VCaP (cell line): ENCODE results near the gene MLLT6.

ENCODE experiments used
- H3K27ac ChIP-seq: fragments of 450-650 bp; 2 replicates; pipeline ENCODE4 v1.5.1; 2017
- TF ChIP-seq, protein P1 (sequence below): fragments of 450-650 bp; conservative IDR thresholded peaks from 2 replicates; pipeline ENCODE4 v1.5.1; 2017; ENCODE audit warnings: mild to moderate bottlenecking, moderate library complexity

Gene MLLT6

DNA sequence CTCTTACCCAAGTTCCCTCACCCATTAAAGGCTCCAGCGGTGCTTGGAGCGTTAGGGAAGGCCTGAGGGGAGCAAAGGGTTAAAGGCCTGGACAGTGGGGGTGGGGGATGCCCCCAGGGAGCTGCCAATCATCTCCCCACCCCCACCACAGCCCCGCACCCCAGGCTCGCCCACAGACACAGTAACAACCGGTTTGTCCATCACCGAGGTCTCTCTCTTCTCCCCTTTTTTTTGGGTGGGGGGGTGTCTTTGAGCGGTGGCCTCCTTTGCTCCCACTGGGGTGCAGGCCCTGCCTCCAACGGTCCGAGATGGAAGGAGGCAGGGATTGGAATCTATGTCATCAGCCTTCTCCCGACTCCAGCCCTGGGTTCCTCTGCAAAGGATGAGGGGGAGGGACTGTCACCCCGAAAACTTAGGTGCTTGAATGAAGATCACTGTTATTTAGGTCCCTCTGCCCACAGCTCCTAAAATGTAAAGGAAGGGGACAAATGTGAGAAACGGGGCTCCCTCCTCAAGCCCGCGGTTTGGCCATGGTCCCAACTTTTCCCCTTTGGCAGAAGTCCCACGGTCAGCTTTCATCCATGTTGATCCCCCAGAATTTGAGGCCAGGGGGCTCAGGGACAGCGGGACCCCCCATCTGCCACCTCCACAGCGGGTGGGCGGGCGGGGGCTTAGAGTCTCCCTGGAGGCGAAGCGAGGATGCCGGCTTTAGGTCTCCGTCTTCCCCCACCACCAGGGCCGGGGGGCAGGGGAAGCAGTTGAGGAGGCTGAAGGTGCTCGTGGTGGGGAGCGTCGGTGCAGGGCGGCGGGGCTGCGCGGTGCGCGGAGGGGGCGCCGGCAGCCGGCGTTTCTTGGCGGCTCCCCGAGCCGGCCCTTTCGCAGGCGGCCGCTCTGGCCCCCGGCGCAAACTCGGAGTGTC, 32.0 kb upstream of the MLLT6 start:
- no peak overlapping the region for H3K27ac ChIP-seq
- TF ChIP-seq, protein P1, sequence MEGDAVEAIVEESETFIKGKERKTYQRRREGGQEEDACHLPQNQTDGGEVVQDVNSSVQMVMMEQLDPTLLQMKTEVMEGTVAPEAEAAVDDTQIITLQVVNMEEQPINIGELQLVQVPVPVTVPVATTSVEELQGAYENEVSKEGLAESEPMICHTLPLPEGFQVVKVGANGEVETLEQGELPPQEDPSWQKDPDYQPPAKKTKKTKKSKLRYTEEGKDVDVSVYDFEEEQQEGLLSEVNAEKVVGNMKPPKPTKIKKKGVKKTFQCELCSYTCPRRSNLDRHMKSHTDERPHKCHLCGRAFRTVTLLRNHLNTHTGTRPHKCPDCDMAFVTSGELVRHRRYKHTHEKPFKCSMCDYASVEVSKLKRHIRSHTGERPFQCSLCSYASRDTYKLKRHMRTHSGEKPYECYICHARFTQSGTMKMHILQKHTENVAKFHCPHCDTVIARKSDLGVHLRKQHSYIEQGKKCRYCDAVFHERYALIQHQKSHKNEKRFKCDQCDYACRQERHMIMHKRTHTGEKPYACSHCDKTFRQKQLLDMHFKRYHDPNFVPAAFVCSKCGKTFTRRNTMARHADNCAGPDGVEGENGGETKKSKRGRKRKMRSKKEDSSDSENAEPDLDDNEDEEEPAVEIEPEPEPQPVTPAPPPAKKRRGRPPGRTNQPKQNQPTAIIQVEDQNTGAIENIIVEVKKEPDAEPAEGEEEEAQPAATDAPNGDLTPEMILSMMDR = no peak

GRCh38 chr17:38673707-38674013, 31.4 kb upstream of the MLLT6 start:
- TF ChIP-seq, protein P1 = peak; percentile 2; the same call in 1 of the 2 replicates
- peak overlapping the region; percentile 66; the same call in 1 of the 2 replicates for H3K27ac ChIP-seq

- H3K27ac ChIP-seq = peak overlapping the region; percentile 66
- TF ChIP-seq, protein P1 = 0 out of 2 replicates have a peak, but pooled peaks have one; percentile 23
These were observed 30.9 kb upstream of the MLLT6 start for GRCh38 chr17:38674014-38674748.

GRCh38 chr17:38674749-38675615, 30.1 kb upstream of the MLLT6 start, which contains the start of gene EPOP:
Gene EPOP (minus strand): TSS chr17:38674957. CDS start chr17:38674495, 462 bp downstream.
- peak within 1 kb of the TSS; percentile 66 for H3K27ac ChIP-seq
- TF ChIP-seq, protein P1 = no peak

GRCh38 chr17:38676706-38677504, 28.2 kb upstream of the MLLT6 start:
- TF ChIP-seq, protein P1 = peak; percentile 84
- H3K27ac ChIP-seq = no peak overlapping the region

DNA sequence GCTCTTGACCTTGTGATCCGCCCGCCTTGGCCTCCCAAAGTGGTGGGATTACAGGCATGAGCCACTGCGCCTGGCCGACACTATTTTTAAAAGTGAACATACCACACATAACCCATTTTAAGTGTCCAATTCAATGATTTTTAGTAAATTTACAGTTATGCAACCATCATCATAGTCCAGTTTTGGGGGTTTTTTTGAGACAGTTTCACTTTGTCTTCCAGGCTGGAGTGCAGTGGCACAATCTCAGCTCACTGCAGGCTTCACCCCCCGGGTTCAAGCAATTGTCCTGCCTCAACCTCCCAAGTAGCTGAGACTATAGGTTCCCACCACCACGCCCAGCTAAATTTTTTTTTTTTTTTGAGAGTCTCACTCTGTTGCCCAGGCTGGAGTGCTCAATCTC, 27.3 kb upstream of the MLLT6 start:
- no peak overlapping the region for H3K27ac ChIP-seq
- TF ChIP-seq, protein P1 = no peak
